Ishikawa (cell line): ENCODE measurements around the gene ABCB9.

Source experiments
- CREB1 ChIP-seq: IDR thresholded peaks from 2 replicates; pipeline ENCODE4 v1.6.1; 2012; ENCODE audit warnings: low read depth
- EP300 ChIP-seq: IDR thresholded peaks from 2 replicates; pipeline ENCODE4 v1.6.1; 2012; ENCODE audit warnings: borderline replicate concordance
- NFIC ChIP-seq: IDR thresholded peaks from 2 replicates; pipeline ENCODE4 v1.6.1; 2012
- RAD21 ChIP-seq: IDR thresholded peaks from 2 replicates; pipeline ENCODE4 v1.6.1; 2012; ENCODE audit warnings: low read depth
- REST ChIP-seq: IDR thresholded peaks from 2 replicates; pipeline ENCODE4 v1.6.1; 2012; ENCODE audit warnings: low read depth, mild to moderate bottlenecking
- TAF1 ChIP-seq: IDR thresholded peaks from 2 replicates; pipeline ENCODE4 v1.6.1; 2012; ENCODE audit warnings: low read depth, mild to moderate bottlenecking
- TCF12 ChIP-seq: IDR thresholded peaks from 2 replicates; pipeline ENCODE4 v1.6.1; 2012; ENCODE audit warnings: low read depth
- TEAD4 ChIP-seq: IDR thresholded peaks from 2 replicates; pipeline ENCODE4 v1.6.1; 2012
- ZBTB7A ChIP-seq: IDR thresholded peaks from 2 replicates; pipeline ENCODE4 v1.6.1; 2012; ENCODE audit warnings: low read depth

- TF ChIP-seq REST: no peak
- TF ChIP-seq NFIC: no peak
- TF ChIP-seq RAD21: no peak
- no peak for TF ChIP-seq TAF1
- TF ChIP-seq TEAD4: no peak
- no peak for TF ChIP-seq EP300
- no peak for TF ChIP-seq TCF12
- TF ChIP-seq ZBTB7A: no peak
- no peak for TF ChIP-seq CREB1
Measured at GRCh38 chr12:122943196-122943595, 23.1 kb downstream of the ABCB9 start.
